ENCODE results near the gene BBX.
A peak's percentile ranks its signal among the peaks of the same experiment; 100 is the strongest.

GRCh38 chr3:107846279-107846852 lies 323.6 kb downstream of the BBX start:
- TF ChIP-seq CTCF (IDR thresholded peaks at IDR 0.05), result peak; percentile 34 to 66 (median 53)
- no peak for TF ChIP-seq POLR2A (IDR thresholded peaks at IDR 0.05)
